ENCODE data around the gene YLPM1. TPM values are rescaled to one million over a fixed set of nuclear protein-coding genes. Genes with fewer than 3 reads are reported as not detected.

YLPM1 gene
- total RNA-seq, 1 donor from 2014 or later = 110 TPM

DNA sequence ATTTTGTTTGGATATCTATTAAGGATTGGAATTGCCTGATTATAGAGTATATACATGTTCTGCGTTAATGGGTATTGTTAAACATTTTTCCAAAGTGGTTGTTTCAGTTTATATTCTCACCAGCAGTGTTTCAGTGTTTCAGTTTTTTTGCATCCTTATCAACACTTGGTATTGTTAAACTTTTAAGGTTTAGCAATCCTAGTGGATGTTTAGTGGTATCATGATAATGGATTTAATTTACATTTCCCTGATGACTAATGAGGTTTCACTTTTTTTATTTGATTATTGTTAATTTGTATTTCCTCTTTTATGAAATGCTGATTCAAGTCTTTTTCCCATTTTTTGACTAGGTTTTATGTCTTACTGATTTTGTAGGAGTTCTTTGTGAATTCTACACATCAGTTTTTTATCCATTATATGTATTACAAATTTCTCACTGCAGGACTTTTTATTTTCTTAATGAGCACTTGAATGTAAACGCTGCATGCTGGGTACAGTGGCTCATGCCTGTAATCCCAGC is 23.7 kb downstream of the YLPM1 start:
- DNase-seq (ENCODE audit: low spot score) = no peak

DNA sequence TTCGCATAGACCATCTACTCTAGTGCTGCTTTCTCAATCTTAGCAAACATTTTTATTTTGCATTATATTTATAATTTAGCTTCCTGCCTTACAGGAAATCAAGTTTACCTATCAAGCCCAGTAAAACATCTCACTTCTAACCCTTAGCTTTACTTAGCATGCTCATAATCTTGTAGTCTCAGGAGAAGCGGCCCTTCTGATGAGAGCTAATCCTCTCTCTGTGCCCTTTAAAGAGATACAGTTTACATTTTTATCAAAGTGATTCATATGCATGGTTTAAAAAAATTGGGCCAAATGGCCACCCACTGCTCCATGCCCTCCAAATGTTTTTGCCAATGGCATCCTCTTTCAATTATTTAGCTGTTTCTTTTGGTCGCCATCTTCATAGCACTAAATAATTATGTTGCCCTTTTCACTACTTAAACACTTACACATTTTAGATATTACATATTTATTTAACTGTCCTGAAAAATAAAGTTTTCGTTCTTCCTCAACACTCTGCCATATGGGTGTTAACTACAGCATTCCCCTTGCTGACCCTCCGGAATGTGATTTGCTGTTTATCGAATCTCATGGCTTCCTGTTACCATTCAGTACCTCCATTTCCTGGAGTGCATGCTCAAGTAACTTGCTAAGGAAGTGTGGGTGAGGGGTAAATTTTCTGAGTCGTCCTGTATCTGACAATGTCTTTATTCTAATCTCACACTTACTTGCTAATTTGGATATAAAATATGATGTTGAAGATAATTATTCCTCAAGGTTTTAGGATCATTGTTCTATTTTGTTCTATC is 29.3 kb downstream of the YLPM1 start:
- DNase-seq (ENCODE audit: low spot score) = no peak

DNA sequence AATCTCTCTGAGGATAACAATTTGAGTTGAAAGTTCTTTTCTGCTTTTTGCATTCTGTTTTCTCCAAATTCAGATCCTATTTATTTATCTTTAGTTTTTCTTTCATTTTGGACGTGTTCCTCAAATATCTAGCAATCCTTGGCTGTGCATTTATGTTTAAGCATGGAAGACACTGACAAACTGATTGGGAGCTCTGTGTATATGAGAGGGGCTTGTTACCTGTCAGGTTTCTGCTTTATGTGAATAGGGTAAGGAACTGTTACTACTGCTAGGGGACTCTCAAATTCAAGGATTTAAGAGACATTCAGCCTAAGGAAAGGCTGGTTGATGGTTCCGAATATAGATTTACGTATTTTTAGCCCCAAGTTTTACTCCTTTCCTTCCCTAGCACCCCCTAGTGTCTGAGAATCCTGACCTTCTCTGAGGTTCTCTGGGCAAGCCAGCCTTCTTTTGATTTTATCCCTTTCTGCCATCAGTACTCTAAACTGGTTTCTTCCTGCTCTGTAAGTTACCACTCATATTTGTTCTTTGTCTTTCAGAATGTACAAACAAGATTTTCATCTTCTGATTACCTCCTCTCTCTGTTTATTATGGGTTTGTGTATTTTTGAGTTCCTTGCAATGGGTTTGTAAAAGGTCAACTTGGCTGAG is 30.5 kb downstream of the YLPM1 start:
- DNase-seq (ENCODE audit: low spot score) = no peak

DNA sequence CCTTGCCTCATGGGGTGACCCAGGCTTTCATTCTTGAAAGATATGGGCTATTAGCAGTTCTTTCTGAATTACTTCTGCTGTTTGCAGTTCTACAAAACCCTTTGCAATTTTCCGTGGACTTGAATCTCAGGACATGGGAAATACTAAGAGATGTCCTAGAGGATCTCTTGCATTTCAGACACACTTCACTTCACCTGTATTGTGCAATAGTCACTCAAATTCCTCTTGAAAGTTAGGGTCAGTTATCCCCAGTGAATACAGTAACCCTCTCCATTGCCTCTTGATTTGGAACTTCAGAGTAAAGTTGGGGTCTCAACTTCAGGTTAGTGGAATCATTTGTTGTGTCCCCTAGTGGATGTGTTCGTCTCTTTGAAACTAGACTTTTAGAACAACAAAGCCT is 31.8 kb downstream of the YLPM1 start:
- no peak for DNase-seq (ENCODE audit: low spot score)

- no peak for DNase-seq (ENCODE audit: low spot score)
Measured at GRCh38 chr14:74799765-74800164, 36.6 kb downstream of the YLPM1 start.

GRCh38 chr14:74800780-74801179 is 37.7 kb downstream of the YLPM1 start:
- no peak for DNase-seq (ENCODE audit: low spot score)

- DNase-seq (ENCODE audit: low spot score) = no peak
Measured at GRCh38 chr14:74801396-74801795, 38.3 kb downstream of the YLPM1 start.

DNA sequence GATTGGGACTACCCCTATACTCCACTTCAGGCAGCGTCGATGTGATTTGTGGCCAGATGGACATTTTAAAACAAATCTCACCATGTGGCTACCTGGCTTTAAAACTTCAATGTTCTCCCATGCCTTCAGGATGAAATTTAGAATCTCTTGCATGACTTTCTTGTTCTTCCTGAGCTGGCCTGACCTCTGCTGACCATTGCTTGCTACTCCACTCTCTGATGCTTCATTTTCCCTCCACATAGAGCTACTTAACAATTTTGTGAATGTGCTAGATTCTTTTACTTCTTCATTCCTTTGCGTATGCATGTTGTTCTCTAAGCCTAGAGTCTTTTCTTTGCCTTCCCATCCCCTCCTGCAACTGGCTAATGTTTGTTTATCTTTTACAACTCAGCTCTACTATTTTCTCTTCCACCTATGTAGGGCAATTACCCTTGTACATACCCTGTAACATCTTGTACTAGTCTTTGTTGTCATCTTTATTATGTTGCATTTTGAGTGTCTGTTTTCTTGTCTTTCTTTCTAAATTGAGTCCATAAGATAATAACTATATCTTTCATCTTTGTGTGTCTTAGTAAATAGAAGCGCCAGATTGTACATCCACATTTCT is 41.2 kb downstream of the YLPM1 start:
- no peak for DNase-seq (ENCODE audit: low spot score)

- DNase-seq (ENCODE audit: low spot score) = no peak
Measured at GRCh38 chr14:74807853-74808545, 44.9 kb downstream of the YLPM1 start.

GRCh38 chr14:74816124-74816523 is 53.0 kb downstream of the YLPM1 start:
- DNase-seq (ENCODE audit: low spot score) = no peak

DNA sequence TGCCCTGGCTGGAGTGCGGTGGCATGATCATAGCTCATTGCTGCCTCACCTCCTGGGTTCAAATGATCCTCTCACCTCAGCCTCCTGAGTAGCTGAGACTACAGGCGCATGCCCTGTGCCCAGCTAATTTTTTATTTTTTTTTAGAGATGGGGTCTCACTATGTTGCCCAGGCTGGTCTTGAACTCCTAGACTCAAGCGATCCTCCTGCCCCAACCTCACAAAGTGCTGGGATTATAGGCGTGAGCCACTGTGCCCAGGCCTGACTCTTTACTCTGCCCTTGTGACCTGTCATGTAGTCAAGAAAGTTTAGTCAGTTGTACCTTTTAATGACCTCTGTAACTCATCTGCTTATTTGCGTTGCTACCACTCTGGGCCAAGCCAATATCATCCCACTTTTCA is 57.2 kb downstream of the YLPM1 start:
- no peak for DNase-seq (ENCODE audit: low spot score)

- DNase-seq (ENCODE audit: low spot score) = no peak
Measured at GRCh38 chr14:74821267-74821915, 58.3 kb downstream of the YLPM1 start.

DNA sequence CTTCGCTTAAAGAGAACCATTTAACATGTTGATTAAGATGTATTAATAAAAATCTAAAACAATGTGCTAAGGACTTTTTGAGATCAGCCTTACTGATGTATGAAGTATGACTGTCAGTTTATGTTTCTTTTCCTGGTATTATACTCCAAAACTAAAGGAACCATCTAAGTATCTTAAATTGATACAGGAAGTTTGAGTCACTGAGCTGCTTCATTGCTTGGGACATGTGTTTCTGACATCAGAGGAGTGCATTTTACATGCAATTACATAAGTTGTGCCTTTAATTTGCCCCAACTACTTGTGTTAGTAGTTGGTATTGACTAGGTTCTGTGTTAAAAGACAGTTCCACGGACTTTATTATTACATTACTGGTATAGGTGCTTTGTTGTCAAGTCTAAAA is 61.9 kb downstream of the YLPM1 start:
- DNase-seq (ENCODE audit: low spot score) = no peak

DNA sequence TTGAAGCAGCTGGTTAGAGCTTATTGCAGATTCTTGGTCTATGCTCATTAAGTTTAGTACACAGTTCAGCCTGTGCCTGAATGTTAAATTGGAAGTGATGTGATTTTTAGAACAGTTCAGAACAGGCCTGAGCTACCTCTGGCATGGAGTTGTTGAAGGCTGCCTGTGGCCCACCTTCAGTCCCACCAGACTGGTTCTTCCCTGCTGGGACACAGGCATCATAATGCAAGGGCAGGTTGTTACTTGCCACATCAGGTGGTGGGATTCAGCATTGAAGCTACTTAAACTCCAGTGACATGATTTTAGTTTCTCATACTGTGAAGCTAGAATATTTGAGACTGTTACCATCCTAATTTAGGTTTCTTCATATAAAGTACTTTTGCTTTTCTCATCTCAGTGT is 63.5 kb downstream of the YLPM1 start:
- no peak for DNase-seq (ENCODE audit: low spot score)

DNA sequence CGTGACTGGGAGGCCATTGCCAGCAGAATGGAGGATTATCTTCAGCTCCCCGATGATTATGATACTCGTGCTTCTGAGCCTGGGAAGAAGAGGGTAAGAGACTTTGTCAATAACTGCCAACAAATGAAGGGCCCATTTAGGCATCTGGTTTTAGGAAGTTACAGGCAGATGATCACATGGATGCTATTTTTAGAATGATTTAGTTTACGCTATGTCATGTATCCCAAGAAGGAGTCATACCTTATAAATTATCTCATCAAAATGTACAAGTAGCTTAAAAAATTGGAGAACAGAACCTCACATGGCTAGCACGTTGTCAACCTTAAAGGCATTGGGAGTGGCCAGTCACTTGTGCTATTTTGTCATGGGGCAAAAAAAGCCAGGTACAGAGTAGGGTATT is 66.1 kb downstream of the YLPM1 start:
- no peak for DNase-seq (ENCODE audit: low spot score)

DNA sequence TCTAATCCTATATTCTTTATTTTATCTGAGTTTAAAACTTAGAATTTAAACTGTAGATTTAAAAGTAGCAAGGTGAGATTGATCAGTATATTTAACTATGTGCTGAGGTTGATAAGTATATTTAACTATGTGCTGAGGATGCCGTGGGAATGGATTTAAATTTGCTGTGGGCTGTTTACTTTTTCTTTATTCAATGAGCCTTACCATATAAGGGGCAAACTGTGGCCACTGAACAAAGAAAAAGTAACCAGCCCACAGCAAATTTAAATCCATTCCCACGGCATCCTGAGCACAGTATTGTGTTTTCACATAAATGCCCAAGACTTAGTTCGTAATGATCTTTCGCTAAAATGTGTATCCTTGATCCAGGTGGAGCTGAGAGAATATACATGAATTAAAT is 69.7 kb downstream of the YLPM1 start:
- no peak for DNase-seq (ENCODE audit: low spot score)

DNA sequence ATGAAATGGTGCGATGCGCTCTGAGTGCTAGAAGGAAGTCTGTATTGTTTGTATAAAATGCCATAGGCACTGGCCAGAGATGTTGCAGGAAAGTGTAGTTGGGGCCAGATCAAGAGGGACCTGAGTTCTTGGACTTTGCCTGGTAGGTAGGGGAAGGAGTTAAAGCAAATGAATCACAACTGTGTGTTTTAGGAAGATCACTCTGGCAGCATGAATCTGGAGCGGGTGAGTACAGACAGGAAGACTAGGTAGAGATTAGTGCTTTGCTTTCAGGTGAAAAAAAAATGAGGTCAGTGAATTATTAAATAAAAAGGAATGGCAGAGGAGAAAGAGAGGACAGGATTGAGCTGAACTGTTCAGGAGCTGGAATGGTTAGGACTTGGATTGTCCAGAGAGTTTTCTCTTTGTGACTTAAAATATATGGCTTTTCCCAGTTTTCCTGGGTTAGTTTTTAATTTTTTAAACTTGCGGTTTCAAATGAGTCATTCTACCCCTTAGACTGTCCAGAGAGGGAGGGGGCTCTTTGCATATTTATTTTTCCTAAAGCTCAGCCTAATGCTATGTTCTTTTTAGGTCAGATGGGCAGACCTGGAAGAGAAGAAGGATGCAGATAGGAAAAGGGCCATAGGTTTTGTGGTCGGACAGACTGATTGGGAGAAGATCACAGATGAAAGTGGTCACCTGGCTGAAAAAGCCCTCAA is 71.7 kb downstream of the YLPM1 start:
- DNase-seq (ENCODE audit: low spot score) = no peak

- no peak for DNase-seq (ENCODE audit: low spot score)
Measured at GRCh38 chr14:74835645-74836250, 72.6 kb downstream of the YLPM1 start.

DNA sequence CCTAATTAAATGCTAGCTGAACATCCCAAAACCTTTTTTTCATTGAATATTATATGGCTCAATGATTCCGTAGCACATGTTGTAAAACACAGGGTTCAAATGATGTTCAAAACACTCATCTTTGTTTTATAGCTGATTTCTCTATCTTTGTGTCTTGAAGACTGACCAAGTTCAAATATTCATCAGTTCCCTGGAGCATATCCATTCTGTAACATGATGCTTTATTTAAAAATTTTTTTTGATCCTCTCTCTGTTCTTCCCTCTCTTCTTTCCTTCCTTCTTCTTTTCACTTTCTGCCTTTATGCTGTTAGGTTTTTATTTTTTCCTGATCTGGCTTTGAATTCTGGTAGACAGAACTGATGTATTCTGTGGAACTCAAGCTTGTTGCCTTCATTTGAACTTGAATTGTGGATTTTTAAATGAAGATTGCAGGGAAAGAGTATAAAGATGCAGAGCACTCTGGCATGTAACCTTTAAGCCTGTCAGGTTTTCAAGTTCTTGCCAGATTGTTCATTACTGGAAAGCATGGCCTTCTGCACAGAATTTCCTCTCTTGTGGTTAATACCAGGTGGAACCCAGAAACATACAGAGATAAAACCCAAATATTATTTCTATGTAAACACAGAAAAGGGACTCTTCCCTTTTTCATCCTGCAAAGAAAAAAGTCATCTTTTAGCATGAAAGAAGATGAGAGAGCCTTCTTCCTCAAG is 73.3 kb downstream of the YLPM1 start:
- no peak for DNase-seq (ENCODE audit: low spot score)

GRCh38 chr14:74838166-74838565 is 75.0 kb downstream of the YLPM1 start:
- no peak for DNase-seq (ENCODE audit: low spot score)

All from ureter (tissue), 1 donor.